ENCODE data around the gene EN1. TPM values are rescaled to one million over a fixed set of nuclear protein-coding genes. Genes with fewer than 3 reads are reported as not detected.

The EN1 gene
- 17.7 to 18.3 TPM (median 17.9 TPM) in 3 replicates for total RNA-seq

DNA sequence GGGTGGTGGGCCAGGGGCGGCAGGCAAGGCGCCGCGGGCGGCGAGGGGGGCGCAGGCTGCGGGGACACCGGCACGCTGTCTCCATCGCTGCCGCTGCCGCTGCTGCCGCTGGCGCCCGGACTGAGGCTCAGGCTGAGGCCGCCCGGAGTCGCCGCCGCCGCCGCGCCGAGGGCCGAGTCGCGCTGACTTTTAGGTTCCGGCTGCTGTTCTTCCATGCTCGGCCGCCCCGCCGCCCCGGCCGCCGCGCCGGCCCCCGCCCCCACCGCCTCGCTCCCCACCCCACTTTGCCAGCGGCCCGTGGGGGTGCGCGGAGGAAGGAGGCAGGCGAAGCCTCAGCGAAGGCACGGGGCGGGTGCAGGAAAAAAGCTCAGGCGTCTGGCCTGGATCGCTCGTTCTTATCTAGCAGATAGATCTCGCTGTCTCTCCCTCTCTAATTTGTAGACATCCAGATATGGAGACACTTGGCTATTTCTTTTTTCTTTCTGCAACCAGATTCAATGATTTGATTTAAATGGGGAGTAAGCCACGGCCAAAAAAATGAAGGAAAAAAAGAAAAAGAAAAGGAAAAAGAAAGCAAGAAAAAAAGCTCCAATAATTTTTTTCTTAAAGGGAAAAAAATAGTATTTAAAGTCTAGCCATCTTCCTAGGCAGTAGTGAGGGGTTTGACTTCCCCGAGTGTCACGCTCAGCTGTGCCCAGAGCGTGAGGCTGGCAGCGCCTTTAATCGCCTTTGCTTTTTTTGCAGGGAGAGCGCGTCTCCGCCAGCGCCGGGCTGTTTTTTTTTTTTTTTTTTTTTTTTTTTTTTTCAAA lies at the start of gene EN1:
EN1 (minus strand) TSS at position 696 of the 809 bp plus-strand sequence; CDS start at position 215, 481 bp downstream.
- Mint-ChIP-seq H3K4me1 (peaks cover 70% of the 10 kb centered on the region), H3K36me3 (peaks cover 3% of the 10 kb centered on the region), H3K9me3 (no peaks in the 10 kb centered on the region), H3K27me3 (ENCODE audit: low read depth) (peaks cover 83% of the 10 kb centered on the region), H3K4me3 (peak within 1 kb of the TSS; percentile 71), H3K27ac (peak within 1 kb of the TSS; percentile 90)
- DNase-seq (ENCODE audit: low spot score in 2 of 2, unreplicated experiment in 2 of 2) = peak in 1 of 2 experiments; percentile 65
- no peak for TF ChIP-seq CTCF (IDR thresholded peaks at IDR 0.05; ENCODE audit: unreplicated experiment)

DNA sequence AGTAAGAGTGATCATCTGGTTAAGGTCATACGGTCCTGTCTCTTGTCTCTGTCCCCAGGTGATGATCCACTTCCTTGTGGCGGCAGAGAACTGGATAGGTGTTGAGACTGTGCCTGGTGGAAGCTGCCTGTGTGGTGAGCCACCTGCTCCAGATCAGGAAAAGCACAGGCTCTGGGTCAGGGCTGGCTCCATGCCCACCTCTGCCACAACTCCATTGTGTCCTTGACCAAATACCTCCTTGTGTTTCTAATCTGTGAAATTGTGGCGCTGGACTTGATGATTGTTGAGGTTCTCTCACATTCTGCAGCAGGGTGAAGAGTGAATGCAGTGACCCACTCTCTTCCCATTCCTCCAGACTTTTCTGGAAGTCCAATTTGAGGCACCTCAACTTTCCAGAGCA lies 45.7 kb upstream of the EN1 start:
- Mint-ChIP-seq H3K9me3 (peaks cover 24% of the 10 kb centered on the region), H3K27ac (no peak overlapping the region), H3K27me3 (ENCODE audit: low read depth) (peaks cover 8% of the 10 kb centered on the region), H3K4me1 (no peaks in the 10 kb centered on the region), H3K4me3 (no peak overlapping the region), H3K36me3 (no peaks in the 10 kb centered on the region)
- no peak for TF ChIP-seq CTCF (IDR thresholded peaks at IDR 0.05; ENCODE audit: unreplicated experiment)
- DNase-seq (ENCODE audit: low spot score in 2 of 2, unreplicated experiment in 2 of 2) = no peak

DNA sequence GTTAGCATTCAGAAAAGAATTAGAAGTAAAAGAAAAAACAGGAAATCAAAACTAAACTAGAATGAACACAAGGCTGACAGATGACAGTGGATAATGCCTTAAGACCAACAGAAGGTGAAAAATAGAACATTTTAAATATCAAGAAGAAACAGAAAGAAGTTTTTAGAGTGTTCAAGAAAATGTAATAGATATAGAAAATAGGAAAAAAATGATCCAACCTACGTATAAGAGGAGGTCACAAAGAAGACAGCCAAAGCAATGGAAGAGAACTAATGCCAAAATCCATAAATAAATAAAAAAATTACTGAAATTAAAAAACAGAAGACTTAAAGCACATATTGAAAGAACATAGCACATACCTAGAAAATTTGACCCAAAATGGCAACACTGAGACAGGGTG lies 42.5 kb upstream of the EN1 start:
- no peaks in the 10 kb centered on the region for H3K36me3 Mint-ChIP-seq

DNA sequence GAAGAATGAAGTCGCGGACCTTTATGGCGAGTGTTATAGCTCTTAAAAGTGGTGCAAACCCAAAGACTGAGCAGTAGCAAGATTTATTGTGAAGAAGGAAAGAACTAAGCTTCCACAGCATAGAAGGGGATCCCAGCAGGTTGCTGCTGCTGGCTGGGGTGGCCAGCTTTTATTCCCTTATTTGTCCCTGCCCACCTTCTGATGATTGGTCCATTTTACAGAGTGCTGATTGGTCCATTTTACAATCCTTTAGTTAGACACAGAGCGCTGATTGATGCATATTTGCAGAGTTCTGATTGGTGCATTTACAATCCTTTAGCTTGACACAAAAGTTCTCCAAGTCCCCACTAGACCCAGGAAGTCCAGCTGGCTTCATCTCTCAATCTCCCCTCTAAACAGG lies 36.3 kb upstream of the EN1 start:
- Mint-ChIP-seq H3K27ac (no peak overlapping the region), H3K27me3 (ENCODE audit: low read depth) (peaks cover 66% of the 10 kb centered on the region), H3K4me1 (peaks cover 2% of the 10 kb centered on the region), H3K9me3 (peaks cover 3% of the 10 kb centered on the region), H3K4me3 (no peak overlapping the region), H3K36me3 (no peaks in the 10 kb centered on the region)
- DNase-seq (ENCODE audit: low spot score in 2 of 2, unreplicated experiment in 2 of 2) = no peak
- no peak for TF ChIP-seq CTCF (IDR thresholded peaks at IDR 0.05; ENCODE audit: unreplicated experiment)

More for the DNA sequence above, 42.5 kb upstream of the EN1 start:
- no peak for TF ChIP-seq CTCF (IDR thresholded peaks at IDR 0.05; ENCODE audit: unreplicated experiment)
- DNase-seq (ENCODE audit: low spot score in 2 of 2, unreplicated experiment in 2 of 2) = no peak
- H3K4me1 Mint-ChIP-seq = no peaks in the 10 kb centered on the region
- no peak overlapping the region for H3K4me3 Mint-ChIP-seq
- H3K9me3 Mint-ChIP-seq = peaks cover 25% of the 10 kb centered on the region
- H3K27ac Mint-ChIP-seq = no peak overlapping the region
- H3K27me3 Mint-ChIP-seq (ENCODE audit: low read depth) = peaks cover 19% of the 10 kb centered on the region

- Mint-ChIP-seq H3K36me3 (no peaks in the 10 kb centered on the region), H3K27me3 (ENCODE audit: low read depth) (peaks cover 76% of the 10 kb centered on the region), H3K27ac (no peak overlapping the region), H3K9me3 (no peaks in the 10 kb centered on the region), H3K4me3 (peak overlapping the region; percentile 47), H3K4me1 (peaks cover 2% of the 10 kb centered on the region)
- peak; percentile 62 for TF ChIP-seq CTCF (IDR thresholded peaks at IDR 0.05; ENCODE audit: unreplicated experiment)
- DNase-seq (ENCODE audit: low spot score in 2 of 2, unreplicated experiment in 2 of 2) = peak in 1 of 2 experiments; percentile 60
Measured at GRCh38 chr2:118882693-118883336, 35.4 kb upstream of the EN1 start.

All from mesothelial cell of epicardium (in vitro differentiated cells).